SK-N-SH (cell line): Measurements from ENCODE around the gene MRPS5.

Experiments
- MAX ChIP-seq: IDR thresholded peaks from 2 replicates; pipeline ENCODE4 v1.4.0; 2012; ENCODE audit warnings: low read depth
- TF ChIP-seq, protein P1 (sequence below): fragments of 200-600 bp; sonication (generic); IDR thresholded peaks from 2 replicates; pipeline ENCODE4 v1.6.1; 2017; ENCODE audit warnings: antibody characterized with exemption, mild to moderate bottlenecking, moderate library complexity

- TF ChIP-seq, protein P1, sequence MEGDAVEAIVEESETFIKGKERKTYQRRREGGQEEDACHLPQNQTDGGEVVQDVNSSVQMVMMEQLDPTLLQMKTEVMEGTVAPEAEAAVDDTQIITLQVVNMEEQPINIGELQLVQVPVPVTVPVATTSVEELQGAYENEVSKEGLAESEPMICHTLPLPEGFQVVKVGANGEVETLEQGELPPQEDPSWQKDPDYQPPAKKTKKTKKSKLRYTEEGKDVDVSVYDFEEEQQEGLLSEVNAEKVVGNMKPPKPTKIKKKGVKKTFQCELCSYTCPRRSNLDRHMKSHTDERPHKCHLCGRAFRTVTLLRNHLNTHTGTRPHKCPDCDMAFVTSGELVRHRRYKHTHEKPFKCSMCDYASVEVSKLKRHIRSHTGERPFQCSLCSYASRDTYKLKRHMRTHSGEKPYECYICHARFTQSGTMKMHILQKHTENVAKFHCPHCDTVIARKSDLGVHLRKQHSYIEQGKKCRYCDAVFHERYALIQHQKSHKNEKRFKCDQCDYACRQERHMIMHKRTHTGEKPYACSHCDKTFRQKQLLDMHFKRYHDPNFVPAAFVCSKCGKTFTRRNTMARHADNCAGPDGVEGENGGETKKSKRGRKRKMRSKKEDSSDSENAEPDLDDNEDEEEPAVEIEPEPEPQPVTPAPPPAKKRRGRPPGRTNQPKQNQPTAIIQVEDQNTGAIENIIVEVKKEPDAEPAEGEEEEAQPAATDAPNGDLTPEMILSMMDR, result no peak
- no peak for TF ChIP-seq MAX
These were observed 22.2 kb upstream of the MRPS5 start for GRCh38 chr2:95143838-95144237.
